WTC11 (cell line): Measurements from ENCODE around the gene OTUB1. TPM values are rescaled to one million over a fixed set of nuclear protein-coding genes. Genes with fewer than 3 reads are reported as not detected.

ENCODE experiments used
- ATAC-seq: fragments of 200-7000 bp; cut with Tn5 transposase; 2 replicates; pipeline ENCODE4 v1.10.0; 2021; ENCODE audit warnings: mild to moderate bottlenecking, moderate library complexity
- CTCF ChIA-PET: fragments of 300-600 bp; sonication (Branson Sonifier 250); formaldehyde crosslinking; loops from one replicate; lab custom pipeline; 2021; ENCODE audit warnings: antibody characterized with exemption; lab: Charles Lee
- POLR2A ChIA-PET: fragments of 350-600 bp; sonication (Branson Sonifier 250); formaldehyde crosslinking; loops from one replicate; lab custom pipeline; 2021; ENCODE audit warnings: antibody characterized with exemption; lab: Charles Lee
- DNase-seq: peaks from one replicate; pipeline ENCODE4 v3.0.0; 2021; ENCODE audit warnings: low spot score
- H3K27ac Mint-ChIP-seq: 2 replicates; pipeline ENCODE4 v1.8.0; 2021; ENCODE audit warnings: mixed read lengths
- H3K27me3 Mint-ChIP-seq: 2 replicates; pipeline ENCODE4 v1.8.0; 2021; ENCODE audit warnings: low read depth, mild to moderate bottlenecking, moderate library complexity, mixed read lengths
- H3K36me3 Mint-ChIP-seq: 2 replicates; pipeline ENCODE4 v1.8.0; 2021; ENCODE audit warnings: mixed read lengths
- H3K4me1 Mint-ChIP-seq: 2 replicates; pipeline ENCODE4 v1.8.0; 2022; ENCODE audit warnings: mixed read lengths
- H3K4me3 Mint-ChIP-seq: 2 replicates; pipeline ENCODE4 v1.8.0; 2021; ENCODE audit warnings: mild to moderate bottlenecking, moderate library complexity, mixed read lengths
- H3K9me3 Mint-ChIP-seq: 2 replicates; pipeline ENCODE4 v1.8.0; 2021; ENCODE audit warnings: mixed read lengths
- CREM ChIP-seq: sonication (generic); formaldehyde crosslinking; IDR thresholded peaks from 2 replicates; pipeline ENCODE4 v1.8.1; 2022; ENCODE audit warnings: mild to moderate bottlenecking, missing genetic modification reagents, moderate library complexity
- ESRRA ChIP-seq: sonication (generic); formaldehyde crosslinking; IDR thresholded peaks from 2 replicates; pipeline ENCODE4 v1.8.1; 2022; ENCODE audit warnings: mild to moderate bottlenecking, missing genetic modification reagents, borderline replicate concordance
- FOXP4 ChIP-seq: sonication (generic); formaldehyde crosslinking; IDR thresholded peaks from 2 replicates; pipeline ENCODE4 v1.8.0; 2022; ENCODE audit warnings: mild to moderate bottlenecking, missing genetic modification reagents
- IRF2 ChIP-seq: sonication (generic); formaldehyde crosslinking; IDR thresholded peaks from 2 replicates; pipeline ENCODE4 v1.8.0; 2022; ENCODE audit warnings: low read depth, missing genetic modification reagents, borderline replicate concordance
- JAZF1 ChIP-seq: fragments of 250-450 bp; sonication (Bioruptor Pico); IDR thresholded peaks from 2 replicates; pipeline ENCODE4 v1.9.0; 2021; ENCODE audit warnings: moderate library complexity, mild to moderate bottlenecking, inconsistent platforms
- JUN ChIP-seq: sonication (generic); formaldehyde crosslinking; IDR thresholded peaks from 2 replicates; pipeline ENCODE4 v1.8.0; 2023; ENCODE audit warnings: mild to moderate bottlenecking, missing genetic modification reagents
- KAT7 ChIP-seq: sonication (generic); formaldehyde crosslinking; IDR thresholded peaks from 2 replicates; pipeline ENCODE4 v1.8.1; 2023; ENCODE audit warnings: missing genetic modification reagents, mild to moderate bottlenecking, borderline replicate concordance
- MYBL2 ChIP-seq: sonication (generic); formaldehyde crosslinking; IDR thresholded peaks from 2 replicates; pipeline ENCODE4 v1.8.1; 2023; ENCODE audit warnings: mild to moderate bottlenecking, moderate library complexity, missing genetic modification reagents
- NR1H2 ChIP-seq: sonication (generic); formaldehyde crosslinking; IDR thresholded peaks from 2 replicates; pipeline ENCODE4 v1.9.0; 2021; ENCODE audit warnings: mild to moderate bottlenecking, moderate library complexity, missing genetic modification reagents
- RELA ChIP-seq: sonication (generic); formaldehyde crosslinking; IDR thresholded peaks from 2 replicates; pipeline ENCODE4 v1.8.1; 2022; ENCODE audit warnings: missing genetic modification reagents, mild to moderate bottlenecking, borderline replicate concordance
- SMAD4 ChIP-seq: sonication (generic); formaldehyde crosslinking; IDR thresholded peaks from 2 replicates; pipeline ENCODE4 v1.8.0; 2022; ENCODE audit warnings: mild to moderate bottlenecking, missing genetic modification reagents
- SOX15 ChIP-seq: fragments of 250-450 bp; sonication (Bioruptor Pico); IDR thresholded peaks from 2 replicates; pipeline ENCODE4 v1.9.0; 2021; ENCODE audit warnings: mild to moderate bottlenecking
- ZNF121 ChIP-seq: sonication (generic); formaldehyde crosslinking; IDR thresholded peaks from 2 replicates; pipeline ENCODE4 v1.8.0; 2023; ENCODE audit warnings: missing genetic modification reagents
- ZNF425 ChIP-seq: fragments of 250-450 bp; sonication (Bioruptor Pico); conservative IDR thresholded peaks from 2 replicates; pipeline ENCODE4 v1.9.0; 2021; ENCODE audit warnings: mild to moderate bottlenecking
- total RNA-seq: library from RNA; stranded (reverse); gene quantifications from 3 replicates; pipeline ENCODE4 v1.2.3, GENCODE V29; 2021
- TF ChIP-seq, protein P1 (sequence below): fragments of 250-450 bp; sonication (Bioruptor Pico); IDR thresholded peaks from 2 replicates; pipeline ENCODE4 v1.9.0; 2021; ENCODE audit warnings: mild to moderate bottlenecking, borderline replicate concordance
- TF ChIP-seq, protein P2 (sequence below): sonication (generic); formaldehyde crosslinking; IDR thresholded peaks from 2 replicates; pipeline ENCODE4 v1.8.1; 2022; ENCODE audit warnings: low read depth, missing genetic modification reagents, borderline replicate concordance

OTUB1 gene
- total RNA-seq, 1 experiment from 2014 or later: 112 TPM

GRCh38 chr11:64003807-64004589, 17.8 kb downstream of the OTUB1 start:
- H3K9me3 Mint-ChIP-seq: no peaks in the 10 kb centered on the region
- no peaks in the 10 kb centered on the region for H3K36me3 Mint-ChIP-seq
- peaks cover 18% of the 10 kb centered on the region for H3K4me1 Mint-ChIP-seq
- TF ChIP-seq ESRRA (no peak), SOX15 (CRISPR knock-in tag) (no peak), JAZF1 (no peak), IRF2 (CRISPR knock-in tag) (no peak)
- TF ChIP-seq, protein P1, sequence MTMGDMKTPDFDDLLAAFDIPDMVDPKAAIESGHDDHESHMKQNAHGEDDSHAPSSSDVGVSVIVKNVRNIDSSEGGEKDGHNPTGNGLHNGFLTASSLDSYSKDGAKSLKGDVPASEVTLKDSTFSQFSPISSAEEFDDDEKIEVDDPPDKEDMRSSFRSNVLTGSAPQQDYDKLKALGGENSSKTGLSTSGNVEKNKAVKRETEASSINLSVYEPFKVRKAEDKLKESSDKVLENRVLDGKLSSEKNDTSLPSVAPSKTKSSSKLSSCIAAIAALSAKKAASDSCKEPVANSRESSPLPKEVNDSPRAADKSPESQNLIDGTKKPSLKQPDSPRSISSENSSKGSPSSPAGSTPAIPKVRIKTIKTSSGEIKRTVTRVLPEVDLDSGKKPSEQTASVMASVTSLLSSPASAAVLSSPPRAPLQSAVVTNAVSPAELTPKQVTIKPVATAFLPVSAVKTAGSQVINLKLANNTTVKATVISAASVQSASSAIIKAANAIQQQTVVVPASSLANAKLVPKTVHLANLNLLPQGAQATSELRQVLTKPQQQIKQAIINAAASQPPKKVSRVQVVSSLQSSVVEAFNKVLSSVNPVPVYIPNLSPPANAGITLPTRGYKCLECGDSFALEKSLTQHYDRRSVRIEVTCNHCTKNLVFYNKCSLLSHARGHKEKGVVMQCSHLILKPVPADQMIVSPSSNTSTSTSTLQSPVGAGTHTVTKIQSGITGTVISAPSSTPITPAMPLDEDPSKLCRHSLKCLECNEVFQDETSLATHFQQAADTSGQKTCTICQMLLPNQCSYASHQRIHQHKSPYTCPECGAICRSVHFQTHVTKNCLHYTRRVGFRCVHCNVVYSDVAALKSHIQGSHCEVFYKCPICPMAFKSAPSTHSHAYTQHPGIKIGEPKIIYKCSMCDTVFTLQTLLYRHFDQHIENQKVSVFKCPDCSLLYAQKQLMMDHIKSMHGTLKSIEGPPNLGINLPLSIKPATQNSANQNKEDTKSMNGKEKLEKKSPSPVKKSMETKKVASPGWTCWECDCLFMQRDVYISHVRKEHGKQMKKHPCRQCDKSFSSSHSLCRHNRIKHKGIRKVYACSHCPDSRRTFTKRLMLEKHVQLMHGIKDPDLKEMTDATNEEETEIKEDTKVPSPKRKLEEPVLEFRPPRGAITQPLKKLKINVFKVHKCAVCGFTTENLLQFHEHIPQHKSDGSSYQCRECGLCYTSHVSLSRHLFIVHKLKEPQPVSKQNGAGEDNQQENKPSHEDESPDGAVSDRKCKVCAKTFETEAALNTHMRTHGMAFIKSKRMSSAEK: no peak
- ChIA-PET CTCF (interaction anchor here (1.4 kb wide), 1 partner anchor 37 kb away, joined by 4 read pairs; no protein-coding TSS in a partner anchor), POLR2A (no interaction called here)
- peaks cover 80% of the 10 kb centered on the region for H3K27me3 Mint-ChIP-seq
- H3K4me3 Mint-ChIP-seq: no peak overlapping the region
- H3K27ac Mint-ChIP-seq: no peak overlapping the region
- ATAC-seq: no peak
- DNase-seq: no peak

GRCh38 chr11:64004590-64004984, 18.3 kb downstream of the OTUB1 start:
- DNase-seq: no peak
- no peak overlapping the region for H3K27ac Mint-ChIP-seq
- H3K4me1 Mint-ChIP-seq: peaks cover 18% of the 10 kb centered on the region
- TF ChIP-seq, protein P2, sequence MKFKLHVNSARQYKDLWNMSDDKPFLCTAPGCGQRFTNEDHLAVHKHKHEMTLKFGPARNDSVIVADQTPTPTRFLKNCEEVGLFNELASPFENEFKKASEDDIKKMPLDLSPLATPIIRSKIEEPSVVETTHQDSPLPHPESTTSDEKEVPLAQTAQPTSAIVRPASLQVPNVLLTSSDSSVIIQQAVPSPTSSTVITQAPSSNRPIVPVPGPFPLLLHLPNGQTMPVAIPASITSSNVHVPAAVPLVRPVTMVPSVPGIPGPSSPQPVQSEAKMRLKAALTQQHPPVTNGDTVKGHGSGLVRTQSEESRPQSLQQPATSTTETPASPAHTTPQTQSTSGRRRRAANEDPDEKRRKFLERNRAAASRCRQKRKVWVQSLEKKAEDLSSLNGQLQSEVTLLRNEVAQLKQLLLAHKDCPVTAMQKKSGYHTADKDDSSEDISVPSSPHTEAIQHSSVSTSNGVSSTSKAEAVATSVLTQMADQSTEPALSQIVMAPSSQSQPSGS: no peak
- TF ChIP-seq CREM (CRISPR knock-in tag) (no peak), ZNF121 (CRISPR knock-in tag) (peak; percentile 79), RELA (CRISPR knock-in tag) (no peak), ZNF425 (CRISPR knock-in tag) (no peak), KAT7 (CRISPR knock-in tag) (no peak), JUN (no peak)
- H3K36me3 Mint-ChIP-seq: no peaks in the 10 kb centered on the region
- POLR2A ChIA-PET: no interaction called here
- no peak overlapping the region for H3K4me3 Mint-ChIP-seq
- ATAC-seq: no peak
- CTCF ChIA-PET: no interaction called here
- peaks cover 86% of the 10 kb centered on the region for H3K27me3 Mint-ChIP-seq
- no peaks in the 10 kb centered on the region for H3K9me3 Mint-ChIP-seq

- peaks cover 97% of the 10 kb centered on the region for H3K27me3 Mint-ChIP-seq
- H3K9me3 Mint-ChIP-seq: peaks cover 7% of the 10 kb centered on the region
- ATAC-seq (no peak), DNase-seq (no peak)
- peaks cover 18% of the 10 kb centered on the region for H3K4me1 Mint-ChIP-seq
- ChIA-PET CTCF (interaction anchor here (0.6 kb wide), 1 partner anchor 296 kb away, joined by 3 read pairs; no protein-coding TSS in a partner anchor), POLR2A (no interaction called here)
- TF ChIP-seq NR1H2 (CRISPR knock-in tag): no peak
- TF ChIP-seq FOXP4: no peak
- TF ChIP-seq MYBL2 (CRISPR knock-in tag): no peak
- no peak for TF ChIP-seq SMAD4 (CRISPR knock-in tag)
- no peak for TF ChIP-seq ZNF121 (CRISPR knock-in tag)
- H3K4me3 Mint-ChIP-seq: no peak overlapping the region
- H3K27ac Mint-ChIP-seq: no peak overlapping the region
- peaks cover 4% of the 10 kb centered on the region; the same call in 1 of the 2 replicates for H3K36me3 Mint-ChIP-seq
Observed at GRCh38 chr11:64005691-64006090, 19.5 kb downstream of the OTUB1 start.
